ENCODE measurements around the gene PRRC2B. TPM values are rescaled to one million over a fixed set of nuclear protein-coding genes. Genes with fewer than 3 reads are reported as not detected.

Gene PRRC2B
- total and polyA plus RNA-seq, 2 of the 13 experiments (the other 11 are each of a cell fraction or from before 2014, with no cell fraction given), result 20.8 to 37.4 TPM

GRCh38 chr9:131529597-131530545, 136.0 kb downstream of the PRRC2B start (continued):
- no peak for TF ChIP-seq LCORL (IDR thresholded peaks at IDR 0.05)
- TF ChIP-seq LCORL (CRISPR knock-in tag; IDR thresholded peaks at IDR 0.05), result peak; percentile 56; the same call in 1 of the 2 replicates
- no peak for TF ChIP-seq ZNF207 (IDR thresholded peaks at IDR 0.05; ENCODE audit: borderline replicate concordance)
- no peak for TF ChIP-seq ZNF17 (CRISPR knock-in tag; IDR thresholded peaks at IDR 0.05)
- no peak for TF ChIP-seq TARDBP (CRISPR knock-in tag; IDR thresholded peaks at IDR 0.05)
- no peak for TF ChIP-seq ZNF101 (CRISPR knock-in tag; IDR thresholded peaks at IDR 0.05; ENCODE audit: borderline replicate concordance, low read depth)
- TF ChIP-seq FOXA3 (CRISPR knock-in tag; IDR thresholded peaks at IDR 0.05), result no peak
- TF ChIP-seq, protein P1, sequence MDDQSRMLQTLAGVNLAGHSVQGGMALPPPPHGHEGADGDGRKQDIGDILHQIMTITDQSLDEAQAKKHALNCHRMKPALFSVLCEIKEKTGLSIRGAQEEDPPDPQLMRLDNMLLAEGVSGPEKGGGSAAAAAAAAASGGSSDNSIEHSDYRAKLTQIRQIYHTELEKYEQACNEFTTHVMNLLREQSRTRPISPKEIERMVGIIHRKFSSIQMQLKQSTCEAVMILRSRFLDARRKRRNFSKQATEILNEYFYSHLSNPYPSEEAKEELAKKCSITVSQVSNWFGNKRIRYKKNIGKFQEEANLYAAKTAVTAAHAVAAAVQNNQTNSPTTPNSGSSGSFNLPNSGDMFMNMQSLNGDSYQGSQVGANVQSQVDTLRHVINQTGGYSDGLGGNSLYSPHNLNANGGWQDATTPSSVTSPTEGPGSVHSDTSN (CRISPR knock-in tag; IDR thresholded peaks at IDR 0.05; ENCODE audit: borderline replicate concordance), result no peak
- no peak for TF ChIP-seq TEAD2 (CRISPR knock-in tag; IDR thresholded peaks at IDR 0.05)
- TF ChIP-seq ZNF687 (CRISPR knock-in tag; IDR thresholded peaks at IDR 0.05), result peak; percentile 82
- TF ChIP-seq AKAP8 (CRISPR knock-in tag; IDR thresholded peaks at IDR 0.05), result peak; percentile 77; the same call in 1 of the 2 replicates
- TF ChIP-seq HDAC2 (CRISPR knock-in tag; IDR thresholded peaks at IDR 0.05), result no peak
- no peak for TF ChIP-seq SIX4 (CRISPR knock-in tag; IDR thresholded peaks at IDR 0.05)
- TF ChIP-seq ZNF333 (CRISPR knock-in tag; IDR thresholded peaks at IDR 0.05; ENCODE audit: borderline replicate concordance), result no peak
- TF ChIP-seq, protein P2, sequence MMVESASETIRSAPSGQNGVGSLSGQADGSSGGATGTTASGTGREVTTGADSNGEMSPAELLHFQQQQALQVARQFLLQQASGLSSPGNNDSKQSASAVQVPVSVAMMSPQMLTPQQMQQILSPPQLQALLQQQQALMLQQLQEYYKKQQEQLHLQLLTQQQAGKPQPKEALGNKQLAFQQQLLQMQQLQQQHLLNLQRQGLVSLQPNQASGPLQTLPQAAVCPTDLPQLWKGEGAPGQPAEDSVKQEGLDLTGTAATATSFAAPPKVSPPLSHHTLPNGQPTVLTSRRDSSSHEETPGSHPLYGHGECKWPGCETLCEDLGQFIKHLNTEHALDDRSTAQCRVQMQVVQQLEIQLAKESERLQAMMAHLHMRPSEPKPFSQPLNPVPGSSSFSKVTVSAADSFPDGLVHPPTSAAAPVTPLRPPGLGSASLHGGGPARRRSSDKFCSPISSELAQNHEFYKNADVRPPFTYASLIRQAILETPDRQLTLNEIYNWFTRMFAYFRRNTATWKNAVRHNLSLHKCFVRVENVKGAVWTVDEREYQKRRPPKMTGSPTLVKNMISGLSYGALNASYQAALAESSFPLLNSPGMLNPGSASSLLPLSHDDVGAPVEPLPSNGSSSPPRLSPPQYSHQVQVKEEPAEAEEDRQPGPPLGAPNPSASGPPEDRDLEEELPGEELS (CRISPR knock-in tag; IDR thresholded peaks at IDR 0.05), result no peak
- no peak for TF ChIP-seq ZNF768 (CRISPR knock-in tag; IDR thresholded peaks at IDR 0.05)
- no peak for TF ChIP-seq ZBTB43 (CRISPR knock-in tag; conservative IDR thresholded peaks at IDR 0.05)
- TF ChIP-seq ATRX (CRISPR knock-in tag; IDR thresholded peaks at IDR 0.05; ENCODE audit: borderline replicate concordance), result no peak
- no peak for TF ChIP-seq SIN3B (IDR thresholded peaks at IDR 0.05; ENCODE audit: low read length)
- no peak for TF ChIP-seq KLF6 (CRISPR knock-in tag; IDR thresholded peaks at IDR 0.05)
- TF ChIP-seq RBM39 (IDR thresholded peaks at IDR 0.05; ENCODE audit: low read depth, low read length, poor library complexity, severe bottlenecking), result no peak
- no peak; the same call in 1 of the 2 replicates for TF ChIP-seq KDM3A (CRISPR knock-in tag; IDR thresholded peaks at IDR 0.05; ENCODE audit: low read depth)
